ENCODE measurements around the gene LRP2BP.
"Not testable (repeated sequence)": the region's sequence is repeated elsewhere in the genome, so short reads cannot be mapped to it uniquely, and the experiment has no call there.

Gene LRP2BP

GRCh38 chr4:185394568-185395237 is 1.0 kb downstream of the LRP2BP start:
- DNase-seq = peak in 2 of 3 donors; percentile 23 to 24

GRCh38 chr4:185392156-185392555 is 3.6 kb downstream of the LRP2BP start:
- DNase-seq = no peak

GRCh38 chr4:185390941-185391340 is 4.8 kb downstream of the LRP2BP start:
- no peak for DNase-seq

GRCh38 chr4:185387957-185388356 is 7.8 kb downstream of the LRP2BP start:
- no peak for DNase-seq

- no peak for DNase-seq
Measured at GRCh38 chr4:185384930-185385331, 10.8 kb downstream of the LRP2BP start.

- no peak for DNase-seq
Measured at GRCh38 chr4:185384061-185384460, 11.7 kb downstream of the LRP2BP start.

- DNase-seq = no peak
Measured at GRCh38 chr4:185383451-185383850, 12.3 kb downstream of the LRP2BP start.

- DNase-seq = no peak
Measured at GRCh38 chr4:185382754-185383153, 13.0 kb downstream of the LRP2BP start.

GRCh38 chr4:185381288-185382196 is 14.2 kb downstream of the LRP2BP start:
- DNase-seq = no peak

- DNase-seq = no peak
Measured at GRCh38 chr4:185380320-185380719, 15.4 kb downstream of the LRP2BP start.

GRCh38 chr4:185379326-185380295 is 16.1 kb downstream of the LRP2BP start:
- no peak for DNase-seq

- DNase-seq = no peak
Measured at GRCh38 chr4:185378264-185378663, 17.5 kb downstream of the LRP2BP start.

- DNase-seq = no peak
Measured at GRCh38 chr4:185374573-185374972, 21.2 kb downstream of the LRP2BP start.

- DNase-seq = no peak
Measured at GRCh38 chr4:185374027-185374426, 21.7 kb downstream of the LRP2BP start.

GRCh38 chr4:185371702-185372101 is 24.0 kb downstream of the LRP2BP start:
- no peak for DNase-seq

- no peak for DNase-seq
Measured at GRCh38 chr4:185370268-185370949, 25.3 kb downstream of the LRP2BP start.

- no peak for DNase-seq
Measured at GRCh38 chr4:185369731-185370130, 26.0 kb downstream of the LRP2BP start.

- no peak for DNase-seq
Measured at GRCh38 chr4:185364886-185365285, 30.8 kb downstream of the LRP2BP start.

- DNase-seq = no peak
Measured at GRCh38 chr4:185363251-185363650, 32.5 kb downstream of the LRP2BP start.

- not testable (repeated sequence) for DNase-seq
Measured at GRCh38 chr4:185362570-185362969, 33.2 kb downstream of the LRP2BP start.

GRCh38 chr4:185361872-185362271 is 33.9 kb downstream of the LRP2BP start:
- DNase-seq = no peak

- DNase-seq = no peak
Measured at GRCh38 chr4:185359767-185360446, 35.8 kb downstream of the LRP2BP start.
